ENCODE results near the gene IWS1.

DNA sequence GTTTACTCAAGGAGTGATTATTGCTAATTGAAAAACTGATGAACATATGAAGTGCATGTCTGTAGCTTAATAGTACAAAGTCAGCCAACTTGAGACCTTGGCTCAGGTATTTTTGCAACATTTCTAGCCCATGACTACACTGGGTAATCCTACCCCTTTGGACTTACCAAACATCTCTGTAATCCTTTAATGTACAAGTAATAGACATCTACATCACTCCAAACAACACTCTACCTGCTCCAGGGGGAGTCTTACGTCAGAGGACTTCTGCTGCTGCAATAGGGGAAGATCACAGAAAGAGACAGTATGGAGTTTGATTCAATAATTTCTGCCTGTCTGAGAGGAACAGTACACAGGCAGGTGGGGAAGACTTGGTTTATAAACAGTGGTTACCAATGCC lies 54.0 kb downstream of the IWS1 start:
- TF ChIP-seq FOSL1 (IDR thresholded peaks at IDR 0.05; ENCODE audit: low read depth), result no peak
- TF ChIP-seq, protein P1, sequence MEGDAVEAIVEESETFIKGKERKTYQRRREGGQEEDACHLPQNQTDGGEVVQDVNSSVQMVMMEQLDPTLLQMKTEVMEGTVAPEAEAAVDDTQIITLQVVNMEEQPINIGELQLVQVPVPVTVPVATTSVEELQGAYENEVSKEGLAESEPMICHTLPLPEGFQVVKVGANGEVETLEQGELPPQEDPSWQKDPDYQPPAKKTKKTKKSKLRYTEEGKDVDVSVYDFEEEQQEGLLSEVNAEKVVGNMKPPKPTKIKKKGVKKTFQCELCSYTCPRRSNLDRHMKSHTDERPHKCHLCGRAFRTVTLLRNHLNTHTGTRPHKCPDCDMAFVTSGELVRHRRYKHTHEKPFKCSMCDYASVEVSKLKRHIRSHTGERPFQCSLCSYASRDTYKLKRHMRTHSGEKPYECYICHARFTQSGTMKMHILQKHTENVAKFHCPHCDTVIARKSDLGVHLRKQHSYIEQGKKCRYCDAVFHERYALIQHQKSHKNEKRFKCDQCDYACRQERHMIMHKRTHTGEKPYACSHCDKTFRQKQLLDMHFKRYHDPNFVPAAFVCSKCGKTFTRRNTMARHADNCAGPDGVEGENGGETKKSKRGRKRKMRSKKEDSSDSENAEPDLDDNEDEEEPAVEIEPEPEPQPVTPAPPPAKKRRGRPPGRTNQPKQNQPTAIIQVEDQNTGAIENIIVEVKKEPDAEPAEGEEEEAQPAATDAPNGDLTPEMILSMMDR (IDR thresholded peaks at IDR 0.05 in 2 of 3, conservative IDR thresholded peaks at IDR 0.05 in 1 of 3; ENCODE audit: borderline replicate concordance in 1 of 3, insufficient read depth in 1 of 3, low read depth in 2 of 3, low read length in 2 of 3), result no peak
- TF ChIP-seq, protein P2, sequence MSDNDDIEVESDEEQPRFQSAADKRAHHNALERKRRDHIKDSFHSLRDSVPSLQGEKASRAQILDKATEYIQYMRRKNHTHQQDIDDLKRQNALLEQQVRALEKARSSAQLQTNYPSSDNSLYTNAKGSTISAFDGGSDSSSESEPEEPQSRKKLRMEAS (IDR thresholded peaks at IDR 0.05), result no peak
- no peak for TF ChIP-seq POLR2A (IDR thresholded peaks at IDR 0.05; ENCODE audit: borderline replicate concordance, extremely low read depth, insufficient read depth, insufficient read length)
- no peak for TF ChIP-seq ZFX (IDR thresholded peaks at IDR 0.05)
- TF ChIP-seq, protein P3, sequence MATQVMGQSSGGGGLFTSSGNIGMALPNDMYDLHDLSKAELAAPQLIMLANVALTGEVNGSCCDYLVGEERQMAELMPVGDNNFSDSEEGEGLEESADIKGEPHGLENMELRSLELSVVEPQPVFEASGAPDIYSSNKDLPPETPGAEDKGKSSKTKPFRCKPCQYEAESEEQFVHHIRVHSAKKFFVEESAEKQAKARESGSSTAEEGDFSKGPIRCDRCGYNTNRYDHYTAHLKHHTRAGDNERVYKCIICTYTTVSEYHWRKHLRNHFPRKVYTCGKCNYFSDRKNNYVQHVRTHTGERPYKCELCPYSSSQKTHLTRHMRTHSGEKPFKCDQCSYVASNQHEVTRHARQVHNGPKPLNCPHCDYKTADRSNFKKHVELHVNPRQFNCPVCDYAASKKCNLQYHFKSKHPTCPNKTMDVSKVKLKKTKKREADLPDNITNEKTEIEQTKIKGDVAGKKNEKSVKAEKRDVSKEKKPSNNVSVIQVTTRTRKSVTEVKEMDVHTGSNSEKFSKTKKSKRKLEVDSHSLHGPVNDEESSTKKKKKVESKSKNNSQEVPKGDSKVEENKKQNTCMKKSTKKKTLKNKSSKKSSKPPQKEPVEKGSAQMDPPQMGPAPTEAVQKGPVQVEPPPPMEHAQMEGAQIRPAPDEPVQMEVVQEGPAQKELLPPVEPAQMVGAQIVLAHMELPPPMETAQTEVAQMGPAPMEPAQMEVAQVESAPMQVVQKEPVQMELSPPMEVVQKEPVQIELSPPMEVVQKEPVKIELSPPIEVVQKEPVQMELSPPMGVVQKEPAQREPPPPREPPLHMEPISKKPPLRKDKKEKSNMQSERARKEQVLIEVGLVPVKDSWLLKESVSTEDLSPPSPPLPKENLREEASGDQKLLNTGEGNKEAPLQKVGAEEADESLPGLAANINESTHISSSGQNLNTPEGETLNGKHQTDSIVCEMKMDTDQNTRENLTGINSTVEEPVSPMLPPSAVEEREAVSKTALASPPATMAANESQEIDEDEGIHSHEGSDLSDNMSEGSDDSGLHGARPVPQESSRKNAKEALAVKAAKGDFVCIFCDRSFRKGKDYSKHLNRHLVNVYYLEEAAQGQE (IDR thresholded peaks at IDR 0.05; ENCODE audit: low read depth), result no peak
- no peak for TF ChIP-seq RAD21 (IDR thresholded peaks at IDR 0.05; ENCODE audit: low read depth)
- TF ChIP-seq JUND (IDR thresholded peaks at IDR 0.05), result no peak

All from HCT116 (cell line).